CD8-positive, alpha-beta memory T cell (primary cell): ENCODE results near the gene DGCR8. TPM values are rescaled to one million over a fixed set of nuclear protein-coding genes. Genes with fewer than 3 reads are reported as not detected.
A peak's percentile ranks its signal among the peaks of the same experiment; 100 is the strongest.
"Not testable (repeated sequence)": the region's sequence is repeated elsewhere in the genome, so short reads cannot be mapped to it uniquely, and the experiment has no call there.

Experiments used
- CTCF ChIA-PET: fragments of 350-600 bp; sonication (Branson Sonifier 250); formaldehyde crosslinking; loops from one replicate; lab custom pipeline; 2021; ENCODE audit warnings: antibody characterized with exemption; lab: Charles Lee
- POLR2A ChIA-PET: fragments of 350-600 bp; sonication (Branson Sonifier 250); formaldehyde crosslinking; loops from one replicate; lab custom pipeline; 2021; ENCODE audit warnings: antibody characterized with exemption; lab: Charles Lee
- DNase-seq, 5 donors: peaks; one replicate each; pipeline versions ENCODE4 v3.0.0 to v3.0.0-alpha.2; 2020 to 2022; ENCODE audit warnings: mixed read lengths in 1 of 5
- H3K27ac ChIP-seq: one replicate; pipeline ENCODE4 v1.7.0; 2013; ENCODE audit warnings: low read depth, mild to moderate bottlenecking, low read length, moderate library complexity
- H3K27me3 ChIP-seq: 2 replicates; pipeline ENCODE4 v1.7.0; 2013; ENCODE audit warnings: low read length, mild to moderate bottlenecking; ENCODE audit not compliant: insufficient read depth, poor library complexity, severe bottlenecking
- H3K36me3 ChIP-seq: 2 replicates; pipeline ENCODE4 v1.7.0; 2013; ENCODE audit warnings: mild to moderate bottlenecking, low read length, moderate library complexity; ENCODE audit not compliant: insufficient read depth
- H3K4me1 ChIP-seq: 2 replicates; pipeline ENCODE4 v1.7.0; 2013; ENCODE audit warnings: mild to moderate bottlenecking, low read length, moderate library complexity; ENCODE audit not compliant: insufficient read depth
- H3K4me3 ChIP-seq: 2 replicates; pipeline ENCODE4 v1.7.0; 2013; ENCODE audit warnings: mild to moderate bottlenecking, low read length
- H3K9me3 ChIP-seq: 2 replicates; pipeline ENCODE4 v1.7.0; 2013; ENCODE audit warnings: mild to moderate bottlenecking, low read length
- H3K27ac Mint-ChIP-seq, 8 donors: one replicate each; pipeline ENCODE4 v1.8.0; 2020 to 2021; ENCODE audit warnings: mixed read lengths in 8 of 8, mild to moderate bottlenecking in 6 of 8, inconsistent platforms in 3 of 8, moderate library complexity in 3 of 8
- H3K27me3 Mint-ChIP-seq, 2 donors: one replicate each; pipeline ENCODE4 v1.8.0; 2020 to 2021; ENCODE audit warnings: mixed read lengths in 2 of 2, mild to moderate bottlenecking in 1 of 2, moderate library complexity in 1 of 2
- H3K36me3 Mint-ChIP-seq, 3 donors: one replicate each; pipeline ENCODE4 v1.8.0; 2020 to 2021; ENCODE audit warnings: mixed read lengths in 3 of 3, inconsistent platforms in 1 of 3, mild to moderate bottlenecking in 1 of 3
- H3K4me1 Mint-ChIP-seq, 3 donors: one replicate each; pipeline ENCODE4 v1.8.0; 2020 to 2021; ENCODE audit warnings: mixed read lengths in 3 of 3, inconsistent platforms in 1 of 3, mild to moderate bottlenecking in 1 of 3
- H3K4me3 Mint-ChIP-seq, 7 donors: one replicate each; pipeline ENCODE4 v1.8.0; 2020 to 2021; ENCODE audit warnings: mixed read lengths in 7 of 7, mild to moderate bottlenecking in 6 of 7, moderate library complexity in 4 of 7, inconsistent platforms in 2 of 7
- H3K9me3 Mint-ChIP-seq, 5 donors: one replicate each; pipeline ENCODE4 v1.8.0; 2020 to 2022; ENCODE audit warnings: mixed read lengths in 5 of 5, mild to moderate bottlenecking in 3 of 5, moderate library complexity in 2 of 5, inconsistent platforms in 1 of 5
- polyA plus RNA-seq: library from polyadenylated mRNA; unstranded; fragments of 300-500 nt; fragmentation: Illumina TruSeq; gene quantifications from one replicate; pipeline ENCODE4 v1.2.3, GENCODE V29; 2021
- total RNA-seq, 2 experiments: library from RNA; stranded (reverse); gene quantifications; one replicate each; pipeline ENCODE4 v1.2.3, GENCODE V29; 2021

The DGCR8 gene
- total and polyA plus RNA-seq, 3 experiments from 2014 or later, result 10.6 to 73.8 (median 68.6) TPM

GRCh38 chr22:20065896-20066616, 14.0 kb upstream of the DGCR8 start:
- Histone ChIP-seq H3K27ac (no peak overlapping the region), H3K4me1 (no peaks in the 10 kb centered on the region), H3K27me3 (no peaks in the 10 kb centered on the region), H3K36me3 (peaks cover 13% of the 10 kb centered on the region), H3K4me3 (no peak overlapping the region), H3K9me3 (no peaks in the 10 kb centered on the region)
- no peak for DNase-seq
- Mint-ChIP-seq H3K36me3 (peaks cover 0 to 37% (median 6%) of the 10 kb centered on the region in 3 donors), H3K27ac (peak overlapping the region in 1 of 8 donors; percentile 29), H3K27me3 (no peaks in the 10 kb centered on the region), H3K4me1 (no peaks in the 10 kb centered on the region), H3K9me3 (no peaks in the 10 kb centered on the region), H3K4me3 (no peak overlapping the region)
- ChIA-PET CTCF (no interaction called here), POLR2A (no interaction called here)

- H3K4me3 Mint-ChIP-seq, result no peak overlapping the region
- H3K27ac Mint-ChIP-seq, result peak overlapping the region in 1 of 8 donors; percentile 32
- no peaks in the 10 kb centered on the region for H3K9me3 Mint-ChIP-seq
- no peaks in the 10 kb centered on the region for H3K27me3 Mint-ChIP-seq
- Histone ChIP-seq H3K27me3 (no peaks in the 10 kb centered on the region), H3K36me3 (peaks cover 9% of the 10 kb centered on the region), H3K27ac (no peak overlapping the region), H3K9me3 (no peaks in the 10 kb centered on the region), H3K4me3 (no peak overlapping the region), H3K4me1 (no peaks in the 10 kb centered on the region)
- no peaks in the 10 kb centered on the region for H3K4me1 Mint-ChIP-seq
- CTCF ChIA-PET, result no interaction called here
- peaks cover 0 to 30% (median 6%) of the 10 kb centered on the region in 3 donors for H3K36me3 Mint-ChIP-seq
- DNase-seq, result no peak
- POLR2A ChIA-PET, result no interaction called here
These were observed 13.2 kb upstream of the DGCR8 start for GRCh38 chr22:20066617-20067383.

- CTCF ChIA-PET, result interaction anchor here (0.7 kb wide), 1 partner anchor 368 kb away, joined by 3 read pairs; no protein-coding TSS in a partner anchor
- H3K27ac ChIP-seq, H3K27me3 ChIP-seq, H3K4me3 Mint-ChIP-seq, H3K9me3 Mint-ChIP-seq, H3K36me3 ChIP-seq, H3K27me3 Mint-ChIP-seq, H3K4me1 ChIP-seq, DNase-seq, POLR2A ChIA-PET, H3K4me1 Mint-ChIP-seq, H3K9me3 ChIP-seq, H3K4me3 ChIP-seq: not testable (repeated sequence)
- peaks cover 0 to 27% (median 6%) of the 10 kb centered on the region in 3 donors for H3K36me3 Mint-ChIP-seq
- H3K27ac Mint-ChIP-seq, result peak overlapping the region in 1 of 8 donors; percentile 32
These were observed 12.7 kb upstream of the DGCR8 start for GRCh38 chr22:20067384-20067682.

- no peaks in the 10 kb centered on the region for H3K4me1 ChIP-seq
- H3K4me3 ChIP-seq, result no peak overlapping the region
- Mint-ChIP-seq H3K9me3 (no peaks in the 10 kb centered on the region), H3K36me3 (peaks cover 0 to 15% (median 3%) of the 10 kb centered on the region in 3 donors), H3K4me3 (no peak overlapping the region), H3K27ac (no peak overlapping the region), H3K27me3 (no peaks in the 10 kb centered on the region), H3K4me1 (no peaks in the 10 kb centered on the region)
- H3K27me3 ChIP-seq, result no peaks in the 10 kb centered on the region
- DNase-seq, result no peak
- ChIA-PET POLR2A (interaction anchor here (0.7 kb wide), 2 partner anchors 48 to 55 kb away, joined by 7 read pairs; no protein-coding TSS in a partner anchor), CTCF (no interaction called here)
- no peaks in the 10 kb centered on the region for H3K9me3 ChIP-seq
- no peak overlapping the region for H3K27ac ChIP-seq
- peaks cover 6% of the 10 kb centered on the region for H3K36me3 ChIP-seq
These were observed 11.4 kb upstream of the DGCR8 start for GRCh38 chr22:20068640-20069039.

GRCh38 chr22:20069331-20070042, 10.6 kb upstream of the DGCR8 start:
- H3K9me3 Mint-ChIP-seq, result no peaks in the 10 kb centered on the region
- no peak for DNase-seq
- no peak overlapping the region for H3K4me3 Mint-ChIP-seq
- ChIA-PET POLR2A (interaction anchor here (0.7 kb wide), 1 partner anchor 72 kb away, joined by 8 read pairs; no protein-coding TSS in a partner anchor), CTCF (no interaction called here)
- peaks cover 0 to 8% (median 3%) of the 10 kb centered on the region in 3 donors for H3K36me3 Mint-ChIP-seq
- no peaks in the 10 kb centered on the region for H3K27me3 ChIP-seq
- H3K4me1 Mint-ChIP-seq, result no peaks in the 10 kb centered on the region
- no peaks in the 10 kb centered on the region for H3K9me3 ChIP-seq
- H3K27me3 Mint-ChIP-seq, result no peaks in the 10 kb centered on the region
- H3K36me3 ChIP-seq, result no peaks in the 10 kb centered on the region
- peak overlapping the region in 1 of 8 donors; percentile 46 for H3K27ac Mint-ChIP-seq
- H3K4me1 ChIP-seq, result no peaks in the 10 kb centered on the region
- H3K27ac ChIP-seq, result no peak overlapping the region
- H3K4me3 ChIP-seq, result no peak overlapping the region

- CTCF ChIA-PET, result interaction anchor here (0.8 kb wide), 1 partner anchor 504 kb away, joined by 4 read pairs; no protein-coding TSS in a partner anchor
These were observed 8.5 kb upstream of the DGCR8 start for GRCh38 chr22:20071524-20071972.

GRCh38 chr22:20076627-20077172, 3.3 kb upstream of the DGCR8 start:
- peaks cover 9% of the 10 kb centered on the region for H3K4me1 ChIP-seq
- H3K36me3 ChIP-seq, result no peaks in the 10 kb centered on the region
- no peaks in the 10 kb centered on the region for H3K27me3 Mint-ChIP-seq
- no peaks in the 10 kb centered on the region for H3K27me3 ChIP-seq
- H3K4me3 Mint-ChIP-seq, result peak overlapping the region in 4 of 7 donors; percentile 29 to 75 (median 53)
- H3K9me3 ChIP-seq, result no peaks in the 10 kb centered on the region
- CTCF ChIA-PET, result no interaction called here
- peaks cover 0 to 7% (median 0%) of the 10 kb centered on the region in 3 donors for H3K36me3 Mint-ChIP-seq
- H3K4me3 ChIP-seq, result no peak overlapping the region
- peak overlapping the region; percentile 55 for H3K27ac ChIP-seq
- H3K9me3 Mint-ChIP-seq, result no peaks in the 10 kb centered on the region
- peaks cover 12 to 18% (median 13%) of the 10 kb centered on the region in 3 donors for H3K4me1 Mint-ChIP-seq
- POLR2A ChIA-PET, result no interaction called here
- peak overlapping the region in 4 of 8 donors; percentile 2 to 36 (median 4) for H3K27ac Mint-ChIP-seq
- no peak for DNase-seq

More at GRCh38 chr22:20071524-20071972, 8.5 kb upstream of the DGCR8 start:
- no peaks in the 10 kb centered on the region for H3K36me3 ChIP-seq
- no peaks in the 10 kb centered on the region for H3K4me1 ChIP-seq
- Mint-ChIP-seq H3K36me3 (no peaks in the 10 kb centered on the region), H3K27me3 (no peaks in the 10 kb centered on the region), H3K4me1 (no peaks in the 10 kb centered on the region), H3K4me3 (no peak overlapping the region), H3K9me3 (no peaks in the 10 kb centered on the region), H3K27ac (peak overlapping the region in 1 of 8 donors; percentile 57)
- no peaks in the 10 kb centered on the region for H3K27me3 ChIP-seq
- no peak overlapping the region for H3K27ac ChIP-seq
- POLR2A ChIA-PET, result interaction anchor here (0.7 kb wide), 1 partner anchor 36 kb away, joined by 4 read pairs; no protein-coding TSS in a partner anchor
- no peaks in the 10 kb centered on the region for H3K9me3 ChIP-seq
- no peak for DNase-seq
- H3K4me3 ChIP-seq, result no peak overlapping the region
